OCI-LY1 (cell line): ENCODE measurements around the gene WIPF1.

Experiments
- EZH2 ChIP-seq: fragments of 200-600 bp; sonication (generic), shearing (Covaris generic); IDR thresholded peaks from 2 replicates; pipeline ENCODE4 v1.8.0; 2017; ENCODE audit warnings: borderline replicate concordance, mixed run types, mild to moderate bottlenecking, antibody characterized with exemption, low read length, moderate library complexity, mixed read lengths
- TF ChIP-seq, protein P1 (sequence below): fragments of 200-600 bp; sonication (generic), shearing (Covaris generic); IDR thresholded peaks from 2 replicates; pipeline ENCODE4 v1.5.1; 2017; ENCODE audit warnings: mild to moderate bottlenecking, antibody characterized with exemption, low read length, moderate library complexity, mixed read lengths

DNA sequence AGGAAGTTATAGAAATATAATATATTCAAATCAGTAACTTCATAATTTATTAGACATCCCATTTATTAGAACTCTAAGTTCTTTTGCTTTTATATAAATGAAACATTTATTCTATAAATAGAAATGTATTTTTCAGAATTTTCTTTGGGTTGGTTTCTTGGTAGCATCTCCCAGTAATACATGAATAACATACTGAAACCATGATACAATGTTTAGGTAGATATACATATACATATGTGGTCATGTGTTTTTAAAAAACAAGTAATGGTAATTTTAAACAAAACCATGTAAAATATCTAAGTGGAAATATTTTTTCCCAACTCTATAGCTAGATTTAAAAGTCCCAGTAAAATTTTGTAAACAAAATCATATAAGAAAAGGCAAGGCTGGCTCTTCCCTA is 36.9 kb downstream of the WIPF1 start:
- TF ChIP-seq, protein P1, sequence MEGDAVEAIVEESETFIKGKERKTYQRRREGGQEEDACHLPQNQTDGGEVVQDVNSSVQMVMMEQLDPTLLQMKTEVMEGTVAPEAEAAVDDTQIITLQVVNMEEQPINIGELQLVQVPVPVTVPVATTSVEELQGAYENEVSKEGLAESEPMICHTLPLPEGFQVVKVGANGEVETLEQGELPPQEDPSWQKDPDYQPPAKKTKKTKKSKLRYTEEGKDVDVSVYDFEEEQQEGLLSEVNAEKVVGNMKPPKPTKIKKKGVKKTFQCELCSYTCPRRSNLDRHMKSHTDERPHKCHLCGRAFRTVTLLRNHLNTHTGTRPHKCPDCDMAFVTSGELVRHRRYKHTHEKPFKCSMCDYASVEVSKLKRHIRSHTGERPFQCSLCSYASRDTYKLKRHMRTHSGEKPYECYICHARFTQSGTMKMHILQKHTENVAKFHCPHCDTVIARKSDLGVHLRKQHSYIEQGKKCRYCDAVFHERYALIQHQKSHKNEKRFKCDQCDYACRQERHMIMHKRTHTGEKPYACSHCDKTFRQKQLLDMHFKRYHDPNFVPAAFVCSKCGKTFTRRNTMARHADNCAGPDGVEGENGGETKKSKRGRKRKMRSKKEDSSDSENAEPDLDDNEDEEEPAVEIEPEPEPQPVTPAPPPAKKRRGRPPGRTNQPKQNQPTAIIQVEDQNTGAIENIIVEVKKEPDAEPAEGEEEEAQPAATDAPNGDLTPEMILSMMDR, result no peak
- no peak for TF ChIP-seq EZH2
